Measurements from ENCODE around the gene SLC25A21. TPM values are rescaled to one million over a fixed set of nuclear protein-coding genes. Genes with fewer than 3 reads are reported as not detected.
"Not testable (repeated sequence)": the region's sequence is repeated elsewhere in the genome, so short reads cannot be mapped to it uniquely, and the experiment has no call there.

SLC25A21 gene
- total RNA-seq, 1 donor from 2014 or later: not detected

GRCh38 chr14:37179896-37180502 is 7.6 kb upstream of the SLC25A21 start:
- H3K27ac Mint-ChIP-seq: no peak overlapping the region
- no peaks in the 10 kb centered on the region for H3K27me3 Mint-ChIP-seq (ENCODE audit: low read depth)
- no peak overlapping the region for H3K4me3 Mint-ChIP-seq (ENCODE audit: low read depth)
- intact Hi-C loops (cut with micrococcal nuclease): no loop called here
- H3K9me3 Mint-ChIP-seq: peaks cover 18% of the 10 kb centered on the region
- DNase-seq (ENCODE audit: low spot score): no peak
- no peaks in the 10 kb centered on the region for H3K36me3 Mint-ChIP-seq (ENCODE audit: low read depth)
- H3K4me1 Mint-ChIP-seq (ENCODE audit: low read depth): no peaks in the 10 kb centered on the region

- Mint-ChIP-seq H3K27ac (no peak overlapping the region), H3K4me1 (ENCODE audit: low read depth) (no peaks in the 10 kb centered on the region), H3K4me3 (ENCODE audit: low read depth) (no peak overlapping the region), H3K36me3 (ENCODE audit: low read depth) (no peaks in the 10 kb centered on the region), H3K9me3 (peaks cover 8% of the 10 kb centered on the region), H3K27me3 (ENCODE audit: low read depth) (peaks cover 15% of the 10 kb centered on the region)
- DNase-seq (ENCODE audit: low spot score): no peak
- intact Hi-C loops (cut with micrococcal nuclease): no loop called here
Measured at GRCh38 chr14:37172936-37173614, 669 bp upstream of the SLC25A21 start.

GRCh38 chr14:37171678-37172023 is 755 bp downstream of the SLC25A21 start:
- intact Hi-C loops (cut with micrococcal nuclease): no loop called here
- H3K9me3 Mint-ChIP-seq: peaks cover 1% of the 10 kb centered on the region

DNA sequence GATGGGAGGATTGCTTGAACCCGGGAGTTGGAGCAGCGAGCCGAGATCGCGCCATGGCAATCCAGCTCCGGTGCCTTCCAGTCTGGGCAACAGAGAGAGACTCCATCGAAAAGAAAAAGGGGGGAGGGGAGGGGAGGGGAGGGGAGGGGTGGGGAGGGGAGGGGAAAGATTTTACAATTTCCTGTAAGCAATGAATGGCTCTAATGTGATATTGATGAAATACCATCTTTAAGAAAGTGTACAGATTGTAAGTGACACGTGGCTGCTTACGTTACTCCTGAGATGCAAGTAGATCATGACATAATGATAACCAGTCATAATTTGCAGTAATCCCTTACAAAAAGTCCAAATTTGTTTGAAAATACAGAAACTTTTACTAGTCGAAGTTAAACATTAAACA is 1.4 kb downstream of the SLC25A21 start:
- Mint-ChIP-seq H3K9me3 (no peaks in the 10 kb centered on the region), H3K27ac (no peak overlapping the region), H3K36me3 (ENCODE audit: low read depth) (no peaks in the 10 kb centered on the region), H3K27me3 (ENCODE audit: low read depth) (peaks cover 15% of the 10 kb centered on the region), H3K4me3 (ENCODE audit: low read depth) (no peak overlapping the region), H3K4me1 (ENCODE audit: low read depth) (no peaks in the 10 kb centered on the region)
- no peak for DNase-seq (ENCODE audit: low spot score)
- intact Hi-C loops (cut with micrococcal nuclease): no loop called here

More at GRCh38 chr14:37171678-37172023, 755 bp downstream of the SLC25A21 start:
- H3K27ac Mint-ChIP-seq: no peak overlapping the region
- no peak overlapping the region for H3K4me3 Mint-ChIP-seq (ENCODE audit: low read depth)
- no peak for DNase-seq (ENCODE audit: low spot score)
- peaks cover 15% of the 10 kb centered on the region for H3K27me3 Mint-ChIP-seq (ENCODE audit: low read depth)
- no peaks in the 10 kb centered on the region for H3K36me3 Mint-ChIP-seq (ENCODE audit: low read depth)
- no peaks in the 10 kb centered on the region for H3K4me1 Mint-ChIP-seq (ENCODE audit: low read depth)

DNA sequence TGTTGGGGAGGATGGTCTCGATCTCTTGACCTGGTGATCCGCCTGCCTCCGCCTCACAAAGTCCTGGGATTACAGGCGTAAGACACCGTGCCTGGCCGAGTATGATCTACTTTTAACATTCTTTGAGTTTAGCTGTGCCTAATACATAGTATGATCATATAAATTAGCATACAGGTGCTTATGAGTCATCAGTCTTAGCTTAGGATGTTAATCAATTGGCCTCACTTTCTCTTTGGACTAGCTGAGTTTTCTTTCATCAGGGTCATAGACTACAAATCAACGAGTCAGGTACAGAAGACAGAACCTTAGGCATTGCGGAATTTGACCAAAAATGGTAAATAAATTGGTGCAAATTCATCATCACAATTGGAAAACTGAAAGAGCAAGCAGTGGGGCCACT is 2.2 kb downstream of the SLC25A21 start:
- Mint-ChIP-seq H3K4me3 (ENCODE audit: low read depth) (no peak overlapping the region), H3K4me1 (ENCODE audit: low read depth) (no peaks in the 10 kb centered on the region), H3K27ac (no peak overlapping the region), H3K36me3 (ENCODE audit: low read depth) (no peaks in the 10 kb centered on the region), H3K9me3 (no peaks in the 10 kb centered on the region), H3K27me3 (ENCODE audit: low read depth) (peaks cover 15% of the 10 kb centered on the region)
- no peak for DNase-seq (ENCODE audit: low spot score)
- intact Hi-C loops (cut with micrococcal nuclease): no loop called here

DNA sequence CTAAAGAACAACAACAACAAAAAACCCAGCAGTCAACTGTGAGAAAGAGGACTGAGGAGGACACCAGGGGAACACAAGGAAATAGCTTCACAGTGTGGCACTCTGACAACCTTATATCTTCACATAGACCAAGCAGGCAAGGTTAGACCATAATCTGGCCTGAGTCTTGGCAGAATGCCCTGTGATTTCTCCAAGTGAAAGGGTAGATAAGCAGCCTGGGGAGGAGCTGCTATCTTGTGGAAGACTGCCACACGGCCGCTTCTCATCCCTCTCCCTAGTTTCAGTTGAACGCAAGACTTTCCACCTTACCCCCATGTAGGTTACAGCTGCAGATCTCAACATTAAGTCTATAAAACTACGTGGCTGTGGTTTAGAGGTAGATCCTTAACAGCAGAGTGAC is 3.7 kb downstream of the SLC25A21 start:
- no peak overlapping the region for H3K4me3 Mint-ChIP-seq (ENCODE audit: low read depth)
- H3K36me3 Mint-ChIP-seq (ENCODE audit: low read depth): no peaks in the 10 kb centered on the region
- intact Hi-C loops (cut with micrococcal nuclease): no loop called here
- no peak for DNase-seq (ENCODE audit: low spot score)
- no peak overlapping the region for H3K27ac Mint-ChIP-seq
- peaks cover 15% of the 10 kb centered on the region for H3K27me3 Mint-ChIP-seq (ENCODE audit: low read depth)
- H3K4me1 Mint-ChIP-seq (ENCODE audit: low read depth): no peaks in the 10 kb centered on the region
- no peaks in the 10 kb centered on the region for H3K9me3 Mint-ChIP-seq

GRCh38 chr14:37167151-37168047 is 5.0 kb downstream of the SLC25A21 start:
- peaks cover 10% of the 10 kb centered on the region for H3K27me3 Mint-ChIP-seq (ENCODE audit: low read depth)
- no peaks in the 10 kb centered on the region for H3K36me3 Mint-ChIP-seq (ENCODE audit: low read depth)
- no peak overlapping the region for H3K27ac Mint-ChIP-seq
- DNase-seq (ENCODE audit: low spot score): no peak
- intact Hi-C loops (cut with micrococcal nuclease): no loop called here
- H3K4me1 Mint-ChIP-seq (ENCODE audit: low read depth): no peaks in the 10 kb centered on the region
- H3K9me3 Mint-ChIP-seq: no peaks in the 10 kb centered on the region
- H3K4me3 Mint-ChIP-seq (ENCODE audit: low read depth): no peak overlapping the region

DNA sequence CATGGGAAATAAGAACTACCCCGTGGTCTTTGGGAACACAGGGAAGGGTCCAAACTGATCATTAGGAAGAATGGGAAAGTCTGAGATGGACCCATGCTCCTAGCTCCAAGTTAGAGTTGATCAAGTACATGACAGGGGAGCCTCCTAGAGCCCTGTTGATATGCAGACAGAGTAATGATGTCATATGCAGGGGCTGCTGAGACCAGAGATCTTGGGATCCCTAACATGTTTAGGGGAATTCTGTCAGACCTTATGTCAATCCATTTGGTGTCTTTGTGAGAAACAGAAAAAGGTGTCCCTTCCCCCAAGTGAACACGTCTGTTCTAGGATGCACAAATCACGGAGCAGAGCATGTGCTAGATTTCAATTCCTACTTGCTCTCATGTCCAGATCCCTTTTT is 6.6 kb downstream of the SLC25A21 start:
- intact Hi-C loops (cut with micrococcal nuclease): no loop called here
- H3K4me1 Mint-ChIP-seq (ENCODE audit: low read depth): no peaks in the 10 kb centered on the region
- H3K27me3 Mint-ChIP-seq (ENCODE audit: low read depth): peaks cover 2% of the 10 kb centered on the region
- H3K27ac Mint-ChIP-seq: no peak overlapping the region
- no peaks in the 10 kb centered on the region for H3K9me3 Mint-ChIP-seq
- no peak overlapping the region for H3K4me3 Mint-ChIP-seq (ENCODE audit: low read depth)
- no peak for DNase-seq (ENCODE audit: low spot score)
- H3K36me3 Mint-ChIP-seq (ENCODE audit: low read depth): no peaks in the 10 kb centered on the region

- H3K27ac Mint-ChIP-seq; intact Hi-C loops (cut with micrococcal nuclease); H3K36me3 Mint-ChIP-seq (ENCODE audit: low read depth); H3K4me3 Mint-ChIP-seq (ENCODE audit: low read depth); H3K9me3 Mint-ChIP-seq; DNase-seq (ENCODE audit: low spot score); H3K27me3 Mint-ChIP-seq (ENCODE audit: low read depth); H3K4me1 Mint-ChIP-seq (ENCODE audit: low read depth): not testable (repeated sequence)
Measured at GRCh38 chr14:37162307-37162706, 10.1 kb downstream of the SLC25A21 start.

DNA sequence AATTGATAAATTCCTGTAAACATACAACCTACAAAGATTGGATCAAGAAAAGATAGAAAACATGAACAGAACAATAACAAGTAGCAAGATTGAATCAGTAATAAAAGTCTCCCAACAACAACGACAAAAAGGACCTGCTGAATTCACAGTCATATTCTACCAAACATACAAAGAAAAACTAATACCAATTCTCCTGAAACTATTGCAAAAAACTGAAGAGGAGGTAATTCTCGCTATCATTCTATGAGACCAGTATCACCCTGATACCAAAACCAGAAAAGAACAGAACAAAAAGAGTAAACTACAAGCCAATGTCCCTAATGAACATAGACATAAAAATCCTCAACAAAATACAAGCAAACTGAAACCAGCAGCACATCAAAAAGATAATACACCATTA is 14.4 kb downstream of the SLC25A21 start:
- intact Hi-C loops (cut with micrococcal nuclease): no loop called here
- peaks cover 18% of the 10 kb centered on the region for H3K9me3 Mint-ChIP-seq
- H3K36me3 Mint-ChIP-seq (ENCODE audit: low read depth): no peaks in the 10 kb centered on the region

DNA sequence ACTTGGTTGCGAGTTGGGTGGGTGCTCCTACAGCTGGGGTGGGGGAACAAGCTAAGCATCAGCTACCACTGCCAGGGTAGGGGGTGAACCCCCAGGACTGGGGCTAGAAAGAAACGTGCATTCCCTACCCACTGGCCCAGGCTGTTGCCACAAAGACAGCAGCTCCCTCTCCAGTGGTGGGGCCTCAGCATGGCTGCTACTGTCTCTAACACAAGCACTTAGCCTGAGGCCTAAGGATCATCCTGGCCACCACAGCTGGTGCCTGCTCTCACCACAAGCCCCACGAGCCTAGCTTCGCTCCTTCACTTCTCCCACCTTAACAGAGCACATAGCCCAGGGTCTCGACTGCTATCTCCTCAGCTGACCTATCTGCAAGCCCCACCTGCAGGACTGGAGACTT is 18.9 kb downstream of the SLC25A21 start:
- intact Hi-C loops (cut with micrococcal nuclease): no loop called here
- H3K27ac Mint-ChIP-seq: no peak overlapping the region
- no peak overlapping the region for H3K4me3 Mint-ChIP-seq (ENCODE audit: low read depth)
- H3K27me3 Mint-ChIP-seq (ENCODE audit: low read depth): no peaks in the 10 kb centered on the region
- DNase-seq (ENCODE audit: low spot score): no peak
- H3K36me3 Mint-ChIP-seq (ENCODE audit: low read depth): no peaks in the 10 kb centered on the region
- H3K4me1 Mint-ChIP-seq (ENCODE audit: low read depth): no peaks in the 10 kb centered on the region
- peaks cover 14% of the 10 kb centered on the region for H3K9me3 Mint-ChIP-seq

More for the DNA sequence above, 14.4 kb downstream of the SLC25A21 start:
- H3K4me1 Mint-ChIP-seq (ENCODE audit: low read depth): no peaks in the 10 kb centered on the region
- no peak for DNase-seq (ENCODE audit: low spot score)
- no peaks in the 10 kb centered on the region for H3K27me3 Mint-ChIP-seq (ENCODE audit: low read depth)
- H3K4me3 Mint-ChIP-seq (ENCODE audit: low read depth): no peak overlapping the region
- no peak overlapping the region for H3K27ac Mint-ChIP-seq

DNA sequence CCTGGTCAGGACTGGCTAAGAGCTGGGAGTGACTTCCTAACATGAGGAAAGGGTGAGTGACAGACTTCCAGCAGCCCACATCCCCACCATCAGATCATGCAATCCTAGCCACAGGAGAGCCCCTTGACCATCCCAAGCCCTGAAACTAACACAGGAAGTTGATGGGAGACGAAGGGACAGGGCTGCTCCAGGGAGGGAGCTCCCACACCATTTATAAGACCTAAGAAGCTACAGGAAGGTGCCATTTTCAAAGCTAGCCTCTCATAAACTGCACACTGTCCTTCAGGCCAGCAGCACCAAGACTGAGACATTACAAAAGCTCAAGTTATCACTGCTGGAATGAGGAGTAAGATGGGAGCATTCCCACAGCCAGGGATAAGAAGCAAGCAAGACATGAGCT is 19.4 kb downstream of the SLC25A21 start:
- intact Hi-C loops (cut with micrococcal nuclease): no loop called here
- no peak for DNase-seq (ENCODE audit: low spot score)
- no peak overlapping the region for H3K27ac Mint-ChIP-seq
- no peaks in the 10 kb centered on the region for H3K4me1 Mint-ChIP-seq (ENCODE audit: low read depth)
- H3K4me3 Mint-ChIP-seq (ENCODE audit: low read depth): no peak overlapping the region
- H3K36me3 Mint-ChIP-seq (ENCODE audit: low read depth): no peaks in the 10 kb centered on the region
- peaks cover 14% of the 10 kb centered on the region for H3K9me3 Mint-ChIP-seq
- H3K27me3 Mint-ChIP-seq (ENCODE audit: low read depth): no peaks in the 10 kb centered on the region

GRCh38 chr14:37150414-37150813 is 22.0 kb downstream of the SLC25A21 start:
- no peaks in the 10 kb centered on the region for H3K27me3 Mint-ChIP-seq (ENCODE audit: low read depth)
- H3K4me3 Mint-ChIP-seq (ENCODE audit: low read depth): no peak overlapping the region
- H3K36me3 Mint-ChIP-seq (ENCODE audit: low read depth): no peaks in the 10 kb centered on the region
- peaks cover 13% of the 10 kb centered on the region for H3K9me3 Mint-ChIP-seq
- intact Hi-C loops (cut with micrococcal nuclease): no loop called here
- H3K4me1 Mint-ChIP-seq (ENCODE audit: low read depth): no peaks in the 10 kb centered on the region
- no peak overlapping the region for H3K27ac Mint-ChIP-seq
- no peak for DNase-seq (ENCODE audit: low spot score)
